Measurements from ENCODE around the gene RAPGEF1.

The RAPGEF1 gene

DNA sequence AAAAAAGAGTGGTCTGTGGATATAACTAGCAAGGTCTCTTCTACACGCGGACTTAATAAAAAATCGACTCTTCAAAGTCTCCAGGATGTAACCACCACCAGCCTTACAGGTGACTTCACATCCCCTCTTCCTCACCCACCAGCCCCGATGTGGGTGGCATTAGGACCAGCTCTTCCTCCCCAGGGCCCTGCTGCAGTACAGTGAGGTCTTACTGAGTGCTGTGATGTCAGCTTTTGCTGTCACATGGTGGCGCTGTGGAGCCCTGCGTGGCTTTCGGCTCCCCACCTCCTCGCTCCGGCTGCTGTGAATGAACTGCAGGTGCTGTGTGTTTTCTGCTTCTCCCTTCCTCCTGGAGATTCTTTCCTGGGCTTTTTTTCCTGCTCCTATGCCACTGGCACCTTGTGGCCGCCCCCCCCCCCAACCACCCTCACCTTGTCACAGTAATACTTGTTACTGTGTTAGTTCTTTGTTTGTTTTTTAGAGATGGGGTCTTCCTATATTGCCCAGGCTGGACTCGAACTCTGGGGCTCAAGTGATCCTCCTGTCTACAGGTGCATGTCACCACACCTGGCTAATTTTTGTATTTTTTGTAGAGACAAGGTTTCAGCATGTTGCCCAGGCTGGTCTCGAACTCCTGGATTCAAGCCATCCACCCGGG lies 15.8 kb upstream of the RAPGEF1 start (continued):
- TF ChIP-seq, protein P1, sequence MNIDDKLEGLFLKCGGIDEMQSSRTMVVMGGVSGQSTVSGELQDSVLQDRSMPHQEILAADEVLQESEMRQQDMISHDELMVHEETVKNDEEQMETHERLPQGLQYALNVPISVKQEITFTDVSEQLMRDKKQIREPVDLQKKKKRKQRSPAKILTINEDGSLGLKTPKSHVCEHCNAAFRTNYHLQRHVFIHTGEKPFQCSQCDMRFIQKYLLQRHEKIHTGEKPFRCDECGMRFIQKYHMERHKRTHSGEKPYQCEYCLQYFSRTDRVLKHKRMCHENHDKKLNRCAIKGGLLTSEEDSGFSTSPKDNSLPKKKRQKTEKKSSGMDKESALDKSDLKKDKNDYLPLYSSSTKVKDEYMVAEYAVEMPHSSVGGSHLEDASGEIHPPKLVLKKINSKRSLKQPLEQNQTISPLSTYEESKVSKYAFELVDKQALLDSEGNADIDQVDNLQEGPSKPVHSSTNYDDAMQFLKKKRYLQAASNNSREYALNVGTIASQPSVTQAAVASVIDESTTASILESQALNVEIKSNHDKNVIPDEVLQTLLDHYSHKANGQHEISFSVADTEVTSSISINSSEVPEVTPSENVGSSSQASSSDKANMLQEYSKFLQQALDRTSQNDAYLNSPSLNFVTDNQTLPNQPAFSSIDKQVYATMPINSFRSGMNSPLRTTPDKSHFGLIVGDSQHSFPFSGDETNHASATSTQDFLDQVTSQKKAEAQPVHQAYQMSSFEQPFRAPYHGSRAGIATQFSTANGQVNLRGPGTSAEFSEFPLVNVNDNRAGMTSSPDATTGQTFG (tag by site-specific recombination; IDR thresholded peaks at IDR 0.05; ENCODE audit: borderline replicate concordance): no peak
- TF ChIP-seq RBAK (tag by site-specific recombination; IDR thresholded peaks at IDR 0.05) (no peak), ZNF140 (tag by site-specific recombination; IDR thresholded peaks at IDR 0.05) (no peak), HOXD13 (CRISPR knock-in tag; IDR thresholded peaks at IDR 0.05; ENCODE audit: borderline replicate concordance) (no peak), TRIM28 (IDR thresholded peaks at IDR 0.05; ENCODE audit: borderline replicate concordance, low read length) (no peak), ZNF174 (tag by site-specific recombination; IDR thresholded peaks at IDR 0.05) (no peak), ZNF548 (tag by site-specific recombination; IDR thresholded peaks at IDR 0.05) (no peak), ZNF560 (tag by site-specific recombination; IDR thresholded peaks at IDR 0.05; ENCODE audit: borderline replicate concordance) (no peak), ZNF112 (tag by site-specific recombination; IDR thresholded peaks at IDR 0.05) (no peak), KLF8 (tag by site-specific recombination; IDR thresholded peaks at IDR 0.05) (no peak), ZNF701 (tag by site-specific recombination; IDR thresholded peaks at IDR 0.05) (no peak), ZNF501 (tag by site-specific recombination; IDR thresholded peaks at IDR 0.05) (no peak), ZEB2 (tag by site-specific recombination; IDR thresholded peaks at IDR 0.05) (0 out of 2 replicates have a peak, but pooled peaks have one; percentile 44), ZFP37 (tag by site-specific recombination; IDR thresholded peaks at IDR 0.05) (no peak), GLIS1 (tag by site-specific recombination; IDR thresholded peaks at IDR 0.05) (peak; percentile 60; the same call in 1 of the 2 replicates), ZSCAN30 (tag by site-specific recombination; IDR thresholded peaks at IDR 0.05) (0 out of 2 replicates have a peak, but pooled peaks have one; percentile 32), ZNF48 (tag by site-specific recombination; IDR thresholded peaks at IDR 0.05) (no peak), ZNF335 (tag by site-specific recombination; conservative IDR thresholded peaks at IDR 0.05) (peak; percentile 73), ZNF404 (tag by site-specific recombination; IDR thresholded peaks at IDR 0.05) (no peak)
- TF ChIP-seq, protein P2, sequence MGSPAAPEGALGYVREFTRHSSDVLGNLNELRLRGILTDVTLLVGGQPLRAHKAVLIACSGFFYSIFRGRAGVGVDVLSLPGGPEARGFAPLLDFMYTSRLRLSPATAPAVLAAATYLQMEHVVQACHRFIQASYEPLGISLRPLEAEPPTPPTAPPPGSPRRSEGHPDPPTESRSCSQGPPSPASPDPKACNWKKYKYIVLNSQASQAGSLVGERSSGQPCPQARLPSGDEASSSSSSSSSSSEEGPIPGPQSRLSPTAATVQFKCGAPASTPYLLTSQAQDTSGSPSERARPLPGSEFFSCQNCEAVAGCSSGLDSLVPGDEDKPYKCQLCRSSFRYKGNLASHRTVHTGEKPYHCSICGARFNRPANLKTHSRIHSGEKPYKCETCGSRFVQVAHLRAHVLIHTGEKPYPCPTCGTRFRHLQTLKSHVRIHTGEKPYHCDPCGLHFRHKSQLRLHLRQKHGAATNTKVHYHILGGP (tag by site-specific recombination; IDR thresholded peaks at IDR 0.05): no peak
- TF ChIP-seq, protein P3, sequence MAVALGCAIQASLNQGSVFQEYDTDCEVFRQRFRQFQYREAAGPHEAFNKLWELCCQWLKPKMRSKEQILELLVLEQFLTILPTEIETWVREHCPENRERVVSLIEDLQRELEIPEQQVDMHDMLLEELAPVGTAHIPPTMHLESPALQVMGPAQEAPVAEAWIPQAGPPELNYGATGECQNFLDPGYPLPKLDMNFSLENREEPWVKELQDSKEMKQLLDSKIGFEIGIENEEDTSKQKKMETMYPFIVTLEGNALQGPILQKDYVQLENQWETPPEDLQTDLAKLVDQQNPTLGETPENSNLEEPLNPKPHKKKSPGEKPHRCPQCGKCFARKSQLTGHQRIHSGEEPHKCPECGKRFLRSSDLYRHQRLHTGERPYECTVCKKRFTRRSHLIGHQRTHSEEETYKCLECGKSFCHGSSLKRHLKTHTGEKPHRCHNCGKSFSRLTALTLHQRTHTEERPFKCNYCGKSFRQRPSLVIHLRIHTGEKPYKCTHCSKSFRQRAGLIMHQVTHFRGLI (tag by site-specific recombination; IDR thresholded peaks at IDR 0.05): no peak
- TF ChIP-seq, protein P4, sequence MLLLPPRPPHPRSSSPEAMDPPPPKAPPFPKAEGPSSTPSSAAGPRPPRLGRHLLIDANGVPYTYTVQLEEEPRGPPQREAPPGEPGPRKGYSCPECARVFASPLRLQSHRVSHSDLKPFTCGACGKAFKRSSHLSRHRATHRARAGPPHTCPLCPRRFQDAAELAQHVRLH (tag by site-specific recombination; IDR thresholded peaks at IDR 0.05): no peak
- TF ChIP-seq, protein P5, sequence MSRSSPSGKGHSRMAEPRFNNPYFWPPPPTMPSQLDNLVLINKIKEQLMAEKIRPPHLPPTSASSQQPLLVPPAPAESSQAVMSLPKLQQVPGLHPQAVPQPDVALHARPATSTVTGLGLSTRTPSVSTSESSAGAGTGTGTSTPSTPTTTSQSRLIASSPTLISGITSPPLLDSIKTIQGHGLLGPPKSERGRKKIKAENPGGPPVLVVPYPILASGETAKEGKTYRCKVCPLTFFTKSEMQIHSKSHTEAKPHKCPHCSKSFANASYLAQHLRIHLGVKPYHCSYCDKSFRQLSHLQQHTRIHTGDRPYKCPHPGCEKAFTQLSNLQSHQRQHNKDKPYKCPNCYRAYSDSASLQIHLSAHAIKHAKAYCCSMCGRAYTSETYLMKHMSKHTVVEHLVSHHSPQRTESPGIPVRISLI (tag by site-specific recombination; IDR thresholded peaks at IDR 0.05): peak; percentile 96
- TF ChIP-seq, protein P6, sequence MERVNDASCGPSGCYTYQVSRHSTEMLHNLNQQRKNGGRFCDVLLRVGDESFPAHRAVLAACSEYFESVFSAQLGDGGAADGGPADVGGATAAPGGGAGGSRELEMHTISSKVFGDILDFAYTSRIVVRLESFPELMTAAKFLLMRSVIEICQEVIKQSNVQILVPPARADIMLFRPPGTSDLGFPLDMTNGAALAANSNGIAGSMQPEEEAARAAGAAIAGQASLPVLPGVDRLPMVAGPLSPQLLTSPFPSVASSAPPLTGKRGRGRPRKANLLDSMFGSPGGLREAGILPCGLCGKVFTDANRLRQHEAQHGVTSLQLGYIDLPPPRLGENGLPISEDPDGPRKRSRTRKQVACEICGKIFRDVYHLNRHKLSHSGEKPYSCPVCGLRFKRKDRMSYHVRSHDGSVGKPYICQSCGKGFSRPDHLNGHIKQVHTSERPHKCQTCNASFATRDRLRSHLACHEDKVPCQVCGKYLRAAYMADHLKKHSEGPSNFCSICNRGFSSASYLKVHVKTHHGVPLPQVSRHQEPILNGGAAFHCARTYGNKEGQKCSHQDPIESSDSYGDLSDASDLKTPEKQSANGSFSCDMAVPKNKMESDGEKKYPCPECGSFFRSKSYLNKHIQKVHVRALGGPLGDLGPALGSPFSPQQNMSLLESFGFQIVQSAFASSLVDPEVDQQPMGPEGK (tag by site-specific recombination; IDR thresholded peaks at IDR 0.05): peak; percentile 65
- TF ChIP-seq, protein P7, sequence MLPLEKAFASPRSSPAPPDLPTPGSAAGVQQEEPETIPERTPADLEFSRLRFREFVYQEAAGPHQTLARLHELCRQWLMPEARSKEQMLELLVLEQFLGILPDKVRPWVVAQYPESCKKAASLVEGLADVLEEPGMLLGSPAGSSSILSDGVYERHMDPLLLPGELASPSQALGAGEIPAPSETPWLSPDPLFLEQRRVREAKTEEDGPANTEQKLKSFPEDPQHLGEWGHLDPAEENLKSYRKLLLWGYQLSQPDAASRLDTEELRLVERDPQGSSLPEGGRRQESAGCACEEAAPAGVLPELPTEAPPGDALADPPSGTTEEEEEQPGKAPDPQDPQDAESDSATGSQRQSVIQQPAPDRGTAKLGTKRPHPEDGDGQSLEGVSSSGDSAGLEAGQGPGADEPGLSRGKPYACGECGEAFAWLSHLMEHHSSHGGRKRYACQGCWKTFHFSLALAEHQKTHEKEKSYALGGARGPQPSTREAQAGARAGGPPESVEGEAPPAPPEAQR (tag by site-specific recombination; IDR thresholded peaks at IDR 0.05): no peak
- TF ChIP-seq, protein P8, sequence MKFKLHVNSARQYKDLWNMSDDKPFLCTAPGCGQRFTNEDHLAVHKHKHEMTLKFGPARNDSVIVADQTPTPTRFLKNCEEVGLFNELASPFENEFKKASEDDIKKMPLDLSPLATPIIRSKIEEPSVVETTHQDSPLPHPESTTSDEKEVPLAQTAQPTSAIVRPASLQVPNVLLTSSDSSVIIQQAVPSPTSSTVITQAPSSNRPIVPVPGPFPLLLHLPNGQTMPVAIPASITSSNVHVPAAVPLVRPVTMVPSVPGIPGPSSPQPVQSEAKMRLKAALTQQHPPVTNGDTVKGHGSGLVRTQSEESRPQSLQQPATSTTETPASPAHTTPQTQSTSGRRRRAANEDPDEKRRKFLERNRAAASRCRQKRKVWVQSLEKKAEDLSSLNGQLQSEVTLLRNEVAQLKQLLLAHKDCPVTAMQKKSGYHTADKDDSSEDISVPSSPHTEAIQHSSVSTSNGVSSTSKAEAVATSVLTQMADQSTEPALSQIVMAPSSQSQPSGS (tag by site-specific recombination; IDR thresholded peaks at IDR 0.05; ENCODE audit: low read depth): no peak
